H9 (cell line): ENCODE results near the gene CDH18. TPM values are rescaled to one million over a fixed set of nuclear protein-coding genes. Genes with fewer than 3 reads are reported as not detected.

Experiments used
- DNase-seq: peaks from one replicate; pipeline ENCODE4 v3.0.0-alpha.2; 2017
- H2AFZ ChIP-seq: one replicate; pipeline ENCODE4 v1.6.1; 2013; ENCODE audit warnings: mild to moderate bottlenecking, low read length, control low read depth, moderate library complexity
- H2AK5ac ChIP-seq: 2 replicates; pipeline ENCODE4 v1.6.1; 2013; ENCODE audit warnings: low read length, control low read depth, mixed read lengths; ENCODE audit not compliant: insufficient read length
- H2BK120ac ChIP-seq: one replicate; pipeline ENCODE4 v1.6.1; 2013; ENCODE audit warnings: low read depth, mild to moderate bottlenecking, low read length, control low read depth, inconsistent platforms; ENCODE audit not compliant: poor library complexity, severe bottlenecking
- H2BK12ac ChIP-seq: 2 replicates; pipeline ENCODE4 v1.6.1; 2013; ENCODE audit warnings: low read length, control low read depth, mixed read lengths, low read depth; ENCODE audit not compliant: insufficient read length
- H2BK15ac ChIP-seq: 2 replicates; pipeline ENCODE4 v1.6.1; 2013; ENCODE audit warnings: low read depth, low read length, control low read depth
- H2BK20ac ChIP-seq: one replicate; pipeline ENCODE4 v1.6.1; 2013; ENCODE audit warnings: low read depth, mild to moderate bottlenecking, low read length, control low read depth, inconsistent platforms; ENCODE audit not compliant: poor library complexity, severe bottlenecking
- H2BK5ac ChIP-seq: 2 replicates; pipeline ENCODE4 v1.6.1; 2013; ENCODE audit warnings: low read length, control low read depth, mixed read lengths; ENCODE audit not compliant: insufficient read length
- H3K14ac ChIP-seq: 2 replicates; pipeline ENCODE4 v1.6.1; 2013; ENCODE audit warnings: low read length, control low read depth; ENCODE audit not compliant: insufficient read depth
- H3K18ac ChIP-seq: 2 replicates; pipeline ENCODE4 v1.6.1; 2013; ENCODE audit warnings: low read depth, mild to moderate bottlenecking, mixed read lengths, low read length, control low read depth; ENCODE audit not compliant: insufficient read length
- H3K23ac ChIP-seq: 2 replicates; pipeline ENCODE4 v1.6.1; 2013; ENCODE audit warnings: low read length, control low read depth, mixed read lengths, low read depth; ENCODE audit not compliant: insufficient read length
- H3K23me2 ChIP-seq: 2 replicates; pipeline ENCODE4 v1.6.1; 2013; ENCODE audit warnings: low read depth, mild to moderate bottlenecking, mixed read lengths, low read length, control low read depth; ENCODE audit not compliant: insufficient read length, poor library complexity, severe bottlenecking
- H3K27ac ChIP-seq: 2 replicates; pipeline ENCODE4 v1.5.1; 2013; ENCODE audit warnings: low read length, control low read depth, mixed read lengths, low read depth; ENCODE audit not compliant: insufficient read length
- H3K27me3 ChIP-seq: 2 replicates; pipeline ENCODE4 v1.6.1; 2013; ENCODE audit warnings: low read length, control low read depth, inconsistent platforms; ENCODE audit not compliant: insufficient read depth
- H3K4ac ChIP-seq: 2 replicates; pipeline ENCODE4 v1.6.1; 2013; ENCODE audit warnings: low read depth, mild to moderate bottlenecking, control low read depth, inconsistent platforms, low read length, moderate library complexity
- H3K4me1 ChIP-seq: 2 replicates; pipeline ENCODE4 v1.6.1; 2013; ENCODE audit warnings: low read length, control low read depth, inconsistent platforms; ENCODE audit not compliant: insufficient read depth
- H3K4me2 ChIP-seq: 2 replicates; pipeline ENCODE4 v1.6.1; 2013; ENCODE audit warnings: low read length, control low read depth, mixed read lengths; ENCODE audit not compliant: insufficient read length, insufficient read depth
- H3K56ac ChIP-seq: 2 replicates; pipeline ENCODE4 v1.6.1; 2013; ENCODE audit warnings: low read depth, mild to moderate bottlenecking, mixed read lengths, low read length, control low read depth; ENCODE audit not compliant: insufficient read length
- H3K79me1 ChIP-seq: 2 replicates; pipeline ENCODE4 v1.6.1; 2013; ENCODE audit warnings: low read depth, mild to moderate bottlenecking, moderate library complexity, low read length, control low read depth, inconsistent platforms; ENCODE audit not compliant: insufficient read depth, poor library complexity, severe bottlenecking
- H3K79me2 ChIP-seq: 2 replicates; pipeline ENCODE4 v1.6.1; 2013; ENCODE audit warnings: low read length, control low read depth, inconsistent platforms; ENCODE audit not compliant: insufficient read depth
- H3K9ac ChIP-seq: 2 replicates; pipeline ENCODE4 v1.6.1; 2013; ENCODE audit warnings: low read length, control low read depth, mixed read lengths; ENCODE audit not compliant: insufficient read length; ENCODE audit errors: extremely low read depth
- H3K9me3 ChIP-seq: one replicate; pipeline ENCODE4 v1.6.1; 2013; ENCODE audit warnings: low read depth, low read length, inconsistent platforms; ENCODE audit not compliant: control insufficient read depth
- H3T11ph ChIP-seq: one replicate; pipeline ENCODE4 v1.6.1; 2013; ENCODE audit warnings: mild to moderate bottlenecking, low read length, control low read depth, inconsistent platforms
- H4K20me1 ChIP-seq: one replicate; pipeline ENCODE4 v1.6.1; 2013; ENCODE audit not compliant: control insufficient read depth, insufficient read length, insufficient read depth
- H4K5ac ChIP-seq: 2 replicates; pipeline ENCODE4 v1.6.1; 2013; ENCODE audit warnings: low read depth, mild to moderate bottlenecking, mixed read lengths, low read length, control low read depth; ENCODE audit not compliant: insufficient read length
- H4K8ac ChIP-seq: replicated peaks from 2 replicates; pipeline ENCODE4 v1.6.1; 2013; ENCODE audit warnings: low read length, control low read depth, mixed read lengths, low read depth; ENCODE audit not compliant: insufficient read length
- H4K91ac ChIP-seq: 2 replicates; pipeline ENCODE4 v1.6.1; 2013; ENCODE audit warnings: low read depth, mild to moderate bottlenecking, moderate library complexity, mixed read lengths, low read length, control low read depth; ENCODE audit not compliant: insufficient read length
- H3K27ac Mint-ChIP-seq, 3 experiments: 2 replicates in 2 of 3; 3 replicates in 1 of 3; pipeline ENCODE4 v1.8.0; 2020 to 2021; ENCODE audit warnings: mixed read lengths in 3 of 3, mild to moderate bottlenecking in 1 of 3, moderate library complexity in 1 of 3
- H3K27me3 Mint-ChIP-seq: 2 replicates; pipeline ENCODE4 v1.8.0; 2021; ENCODE audit warnings: low read depth, mild to moderate bottlenecking, moderate library complexity, mixed read lengths
- H3K36me3 Mint-ChIP-seq, 3 experiments: 2 replicates in 2 of 3; 3 replicates in 1 of 3; pipeline ENCODE4 v1.8.0; 2020 to 2021; ENCODE audit warnings: low read depth in 3 of 3, mixed read lengths in 3 of 3; ENCODE audit not compliant: insufficient read depth in 1 of 3
- H3K4me1 Mint-ChIP-seq, 2 experiments: 2 replicates each; pipeline ENCODE4 v1.8.0; 2020; ENCODE audit warnings: mixed read lengths in 2 of 2
- H3K4me3 Mint-ChIP-seq, 2 experiments: 2 replicates in 1 of 2; 3 replicates in 1 of 2; pipeline ENCODE4 v1.8.0; 2020 to 2021; ENCODE audit warnings: mild to moderate bottlenecking in 2 of 2, mixed read lengths in 2 of 2, moderate library complexity in 1 of 2
- H3K9me3 Mint-ChIP-seq, 2 experiments: 2 replicates in 1 of 2; 3 replicates in 1 of 2; pipeline ENCODE4 v1.8.0; 2020; ENCODE audit warnings: mild to moderate bottlenecking in 2 of 2, mixed read lengths in 2 of 2, moderate library complexity in 1 of 2
- CTCF ChIP-seq: fragments of 200-600 bp; sonication (generic); conservative IDR thresholded peaks from 3 replicates; pipeline ENCODE4 v1.8.0; 2021; ENCODE audit warnings: antibody characterized with exemption, mild to moderate bottlenecking
- WGBS: extraction: QIAGEN DNeasy Blood & Tissue Kit; methylation state at CpG from one replicate; pipeline ENCODE4 v1.1.7; 2013; ENCODE audit warnings: missing lambda C conversion rate, low lambda C conversion rate, mixed read lengths; ENCODE audit not compliant: insufficient read length; ENCODE audit errors: extremely low coverage; 5-methylcytosine and 5-hydroxymethylcytosine counted together
- total RNA-seq: library from RNA; stranded (reverse); gene quantifications from 2 replicates; pipeline ENCODE4 v1.2.1, GENCODE V29; 2021

Gene CDH18
- total RNA-seq, 1 experiment from 2014 or later = not detected

DNA sequence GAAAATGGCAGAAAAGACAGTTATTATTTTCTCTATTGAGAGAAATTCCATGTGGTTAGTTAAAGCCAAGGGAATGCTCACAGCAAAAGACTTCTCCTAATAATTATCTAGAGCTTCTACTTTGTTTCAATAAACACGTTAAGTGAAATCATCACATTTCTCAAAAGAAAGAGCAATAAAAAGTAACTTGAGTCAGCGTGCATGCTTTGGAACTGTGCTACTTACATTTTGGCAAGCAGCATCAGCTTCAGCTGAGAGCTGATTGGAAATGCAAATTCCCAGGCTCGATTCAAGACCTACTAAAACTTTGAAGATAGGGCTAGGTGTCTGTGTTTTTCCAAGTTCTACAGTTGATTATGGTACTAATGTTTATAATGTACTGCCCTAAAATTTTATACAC is 132.1 kb downstream of the CDH18 start:
- H3K27me3 Mint-ChIP-seq = no peaks in the 10 kb centered on the region

More for the DNA sequence above, 132.1 kb downstream of the CDH18 start:
- Mint-ChIP-seq H3K27ac (no peak overlapping the region), H3K36me3 (peaks cover 4 to 14% (median 5%) of the 10 kb centered on the region in 3 experiments; a peak in 4 of 7 replicates), H3K9me3 (peaks cover 2 to 3% of the 10 kb centered on the region in 2 experiments; a peak in 3 of 5 replicates), H3K4me3 (no peak overlapping the region), H3K4me1 (peaks cover 17 to 18% of the 10 kb centered on the region in 2 experiments)
- TF ChIP-seq CTCF = no peak
- no peaks in the 10 kb centered on the region for H3K27me3 ChIP-seq
- H2AFZ ChIP-seq = no peak overlapping the region
- no peak overlapping the region for H3K27ac ChIP-seq
- no peaks in the 10 kb centered on the region for H3K23me2 ChIP-seq
- no peak for DNase-seq
- no peaks in the 10 kb centered on the region for H3K9me3 ChIP-seq
- H3K79me2 ChIP-seq = no peaks in the 10 kb centered on the region
- H2BK12ac ChIP-seq = no peak overlapping the region
- H2AK5ac ChIP-seq = no peak overlapping the region
- no peaks in the 10 kb centered on the region for H3K79me1 ChIP-seq
- no peak overlapping the region for H3K18ac ChIP-seq
- H3K4ac ChIP-seq = no peak overlapping the region
- no peaks in the 10 kb centered on the region for H4K20me1 ChIP-seq
- no peak overlapping the region for H4K91ac ChIP-seq
- H2BK120ac ChIP-seq = no peak overlapping the region
- no CpG with 5 or more reads among the region's 3 CpGs for WGBS
- H3K4me2 ChIP-seq = no peak overlapping the region
- H3K9ac ChIP-seq = no peak overlapping the region
- no peak overlapping the region for H3K56ac ChIP-seq
- no peak overlapping the region for H4K8ac ChIP-seq
- no peak overlapping the region for H3K23ac ChIP-seq
- H2BK15ac ChIP-seq = no peak overlapping the region
- H3T11ph ChIP-seq = no peak overlapping the region
- no peaks in the 10 kb centered on the region; the same call in 1 of the 2 replicates for H3K4me1 ChIP-seq
- no peak overlapping the region for H3K14ac ChIP-seq
- H4K5ac ChIP-seq = no peak overlapping the region
- no peak overlapping the region for H2BK5ac ChIP-seq
- H2BK20ac ChIP-seq = no peak overlapping the region
